HG02678 (cell line): Measurements from ENCODE around the gene PIEZO2.
A peak's percentile ranks its signal among the peaks of the same experiment; 100 is the strongest.

ENCODE experiments used
- ATAC-seq: cut with Tn5 transposase; IDR thresholded peaks from one replicate; pipeline ENCODE4 v1.9.1; 2021; ENCODE audit warnings: mild to moderate bottlenecking, moderate library complexity; ENCODE audit not compliant: unreplicated experiment

PIEZO2 gene

DNA sequence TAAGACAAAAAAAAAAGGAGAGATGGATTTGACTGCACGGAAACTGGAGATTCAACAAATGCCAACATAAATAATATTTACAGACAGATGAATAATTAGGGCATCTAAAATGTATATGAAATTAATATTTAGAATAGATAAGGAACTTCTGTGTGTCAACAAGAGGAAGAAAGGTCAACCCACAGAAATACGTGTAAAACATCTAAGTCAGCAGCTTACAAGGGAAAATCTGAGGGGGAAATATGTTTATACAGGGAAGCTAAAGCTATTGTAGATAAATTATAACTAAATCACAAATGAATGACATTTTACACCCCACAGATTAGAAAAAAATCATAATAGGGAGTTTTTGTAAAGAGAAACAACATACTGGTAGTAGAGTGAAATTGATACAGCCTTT lies 159.9 kb downstream of the PIEZO2 start:
- no peak for ATAC-seq

GRCh38 chr18:10985689-10986088 lies 163.7 kb downstream of the PIEZO2 start:
- no peak for ATAC-seq

GRCh38 chr18:10979411-10979810 lies 170.0 kb downstream of the PIEZO2 start:
- ATAC-seq, result no peak

- ATAC-seq, result no peak
Measured at GRCh38 chr18:10977042-10977441, 172.3 kb downstream of the PIEZO2 start.

DNA sequence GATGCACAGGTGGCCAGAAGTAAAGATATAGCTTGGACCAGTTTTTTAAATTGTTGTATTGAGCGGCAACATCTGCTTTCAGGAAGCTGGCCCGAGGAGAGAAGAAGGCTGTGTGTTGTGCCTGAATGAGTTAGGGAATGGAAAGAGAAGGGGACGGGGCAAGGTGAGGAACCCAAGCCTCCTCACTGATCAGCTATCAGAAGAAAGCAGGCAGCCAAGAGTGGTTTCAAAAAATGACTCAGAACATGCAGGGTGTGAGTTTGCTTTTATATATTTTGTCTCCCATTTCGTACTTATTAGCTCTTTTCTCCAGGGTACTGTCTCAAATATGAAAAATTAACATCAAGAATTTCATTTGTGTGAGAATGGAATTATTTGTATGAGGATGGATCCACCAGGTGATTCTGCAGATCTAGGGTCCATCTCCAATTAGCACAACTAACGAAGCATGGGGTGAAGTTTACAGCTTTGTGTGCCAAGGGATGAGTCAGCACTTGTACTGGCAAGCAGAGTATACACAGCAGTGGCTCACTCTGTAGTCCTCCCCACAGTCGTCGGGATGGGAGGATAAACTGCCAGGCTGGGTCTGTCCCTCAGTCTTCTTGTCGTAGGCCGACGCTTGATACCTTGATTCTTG lies 175.7 kb downstream of the PIEZO2 start:
- no peak for ATAC-seq

GRCh38 chr18:10971717-10972116 lies 177.7 kb downstream of the PIEZO2 start:
- ATAC-seq, result no peak

DNA sequence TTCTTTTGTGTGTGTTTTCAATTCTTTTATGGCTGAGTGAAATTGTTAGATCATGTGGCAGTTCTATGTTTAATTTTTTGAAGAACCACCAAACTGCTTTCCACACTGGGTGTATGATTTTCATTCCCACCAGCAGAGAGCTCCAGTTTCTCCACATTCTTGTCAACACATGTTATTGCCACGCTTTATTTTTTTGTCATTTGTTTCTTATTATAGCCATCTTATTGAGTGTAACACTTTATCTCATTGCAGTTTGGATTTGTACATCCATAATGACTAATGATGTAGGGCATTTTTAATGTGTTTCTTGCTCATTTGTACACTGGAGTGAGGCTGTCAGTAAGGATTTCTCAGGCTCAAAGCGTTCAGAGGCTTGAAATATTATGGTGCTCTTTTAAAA lies 184.2 kb downstream of the PIEZO2 start:
- ATAC-seq, result no peak

- ATAC-seq, result peak; percentile 58
Measured at GRCh38 chr18:10953672-10954071, 195.7 kb downstream of the PIEZO2 start.

DNA sequence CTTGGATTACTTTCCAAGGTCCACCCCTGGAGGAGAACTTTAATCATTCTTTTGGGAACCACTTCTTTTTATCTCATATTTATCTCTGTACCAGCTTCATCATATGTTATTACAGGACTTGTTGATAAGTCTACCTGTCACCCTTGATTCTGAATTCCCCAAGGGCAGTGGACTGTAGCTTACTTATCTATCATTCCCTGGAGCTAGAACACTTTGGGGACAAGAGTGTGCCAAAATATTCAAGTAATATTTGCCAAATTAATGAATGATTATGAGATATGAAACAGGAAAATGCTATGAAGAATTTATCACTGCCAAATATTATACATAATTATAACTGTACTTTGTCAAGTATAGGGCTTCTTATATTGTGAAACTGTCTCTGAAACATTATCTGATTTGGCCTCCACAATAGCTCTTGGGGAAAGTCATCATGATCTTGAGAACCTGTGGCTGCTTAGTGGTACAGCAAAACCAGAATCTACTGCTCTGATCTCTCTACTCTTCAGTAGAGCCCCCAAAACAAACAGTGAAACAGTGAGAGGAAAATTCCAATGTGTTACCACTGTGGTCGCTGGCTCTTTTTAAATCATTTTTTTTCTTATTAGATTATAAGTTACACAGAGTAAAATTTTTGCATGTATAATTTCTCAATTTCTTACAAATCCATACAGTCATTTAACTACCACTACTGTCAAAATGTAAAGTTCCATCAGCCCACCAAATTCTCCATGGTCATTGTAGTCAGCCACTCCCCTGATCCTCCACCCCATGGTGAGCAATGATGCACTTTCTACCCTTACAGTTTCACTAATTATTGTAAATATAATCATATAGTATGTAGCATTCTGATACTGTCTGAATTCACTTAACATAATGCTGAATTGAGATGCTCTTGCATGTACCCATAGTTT lies 197.5 kb downstream of the PIEZO2 start:
- peak; percentile 30 for ATAC-seq

DNA sequence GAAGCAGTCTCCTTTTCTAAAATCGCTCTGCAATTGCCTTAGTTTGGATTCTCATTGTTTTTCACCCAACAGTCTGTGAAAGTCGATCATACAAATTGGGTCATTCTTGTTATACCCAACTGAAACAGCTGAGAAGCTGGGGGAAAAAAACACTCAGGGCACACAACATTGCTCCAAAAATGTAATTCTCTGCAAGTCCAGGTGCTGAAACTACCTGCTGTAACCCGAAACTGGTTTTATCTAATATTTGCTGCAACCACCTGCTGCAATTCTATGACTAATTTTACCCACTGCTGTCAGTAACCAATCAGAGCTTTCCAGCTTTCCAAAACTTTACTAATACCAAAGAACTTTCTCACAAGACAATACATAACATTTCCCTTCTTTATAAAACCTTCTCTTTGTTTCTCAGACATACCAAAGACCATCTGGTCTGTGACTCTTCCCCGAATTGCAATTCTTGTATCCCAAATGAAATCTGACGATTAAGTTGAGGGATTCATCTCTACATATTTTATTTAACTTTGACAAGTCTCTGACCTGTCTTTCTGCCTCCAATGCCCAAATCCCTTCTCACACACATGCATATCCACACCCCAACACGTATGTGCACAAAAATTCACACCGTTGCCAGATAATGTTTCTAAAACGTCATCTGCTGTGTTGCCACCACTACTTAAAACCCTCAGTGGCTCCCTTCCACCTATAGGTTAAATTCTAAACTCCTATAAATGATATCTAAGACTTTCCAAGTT lies 198.3 kb downstream of the PIEZO2 start:
- peak; percentile 43 for ATAC-seq

DNA sequence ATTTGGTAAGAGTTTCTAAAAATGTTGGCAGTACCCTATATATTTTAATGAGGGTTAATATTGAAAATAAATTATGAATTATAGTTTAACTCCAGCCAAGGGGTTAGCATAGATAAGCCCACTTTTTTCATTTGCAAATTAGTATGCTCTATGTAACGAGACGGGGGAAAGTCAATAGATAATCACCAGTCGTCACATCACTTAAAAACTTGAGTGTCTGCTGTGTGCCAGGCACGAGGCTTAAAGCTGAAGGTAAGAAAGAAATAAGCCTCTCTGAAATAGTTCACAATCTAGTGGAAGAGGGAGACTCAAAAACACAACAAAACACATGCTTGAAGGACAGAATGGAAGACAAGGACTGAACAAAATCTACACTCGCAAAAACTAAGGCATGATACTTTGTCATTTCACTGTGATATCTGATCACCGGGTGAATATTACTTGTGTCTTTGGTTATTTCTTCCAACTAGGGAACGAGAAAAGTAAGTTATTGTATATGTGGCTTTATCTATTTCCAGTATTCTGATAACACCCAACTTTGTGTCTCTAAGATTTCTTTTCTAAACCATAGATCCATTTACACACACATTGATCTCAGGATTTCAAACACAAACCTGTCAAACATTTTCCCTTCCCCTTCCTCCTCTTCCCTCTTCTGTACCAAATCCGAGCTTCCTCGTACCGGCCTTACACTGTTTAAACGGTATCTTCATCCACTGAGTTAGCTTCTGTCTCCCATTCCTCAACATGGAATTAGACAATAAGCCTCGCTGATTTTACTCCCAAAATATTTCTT lies 199.1 kb downstream of the PIEZO2 start:
- ATAC-seq, result no peak

GRCh38 chr18:10949655-10950054 lies 199.7 kb downstream of the PIEZO2 start:
- no peak for ATAC-seq

DNA sequence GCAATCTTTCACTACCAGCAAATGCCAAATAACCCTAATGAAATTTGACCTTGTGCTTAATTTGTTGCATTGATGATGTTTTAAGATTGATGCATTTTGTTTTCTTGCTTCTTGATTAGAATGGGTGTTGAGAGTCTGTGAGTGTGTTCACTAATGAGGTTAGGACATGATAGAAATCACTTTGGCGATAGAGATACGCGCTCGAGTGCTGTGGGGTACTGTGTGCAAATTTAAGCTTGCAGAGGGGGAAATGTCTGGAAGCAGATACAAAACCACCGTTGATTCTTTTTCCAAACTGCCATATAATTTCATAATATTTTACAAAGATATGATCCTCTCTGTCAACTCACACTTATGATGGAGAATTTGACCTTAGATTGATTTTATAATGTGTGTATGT lies 200.9 kb downstream of the PIEZO2 start:
- ATAC-seq, result no peak

DNA sequence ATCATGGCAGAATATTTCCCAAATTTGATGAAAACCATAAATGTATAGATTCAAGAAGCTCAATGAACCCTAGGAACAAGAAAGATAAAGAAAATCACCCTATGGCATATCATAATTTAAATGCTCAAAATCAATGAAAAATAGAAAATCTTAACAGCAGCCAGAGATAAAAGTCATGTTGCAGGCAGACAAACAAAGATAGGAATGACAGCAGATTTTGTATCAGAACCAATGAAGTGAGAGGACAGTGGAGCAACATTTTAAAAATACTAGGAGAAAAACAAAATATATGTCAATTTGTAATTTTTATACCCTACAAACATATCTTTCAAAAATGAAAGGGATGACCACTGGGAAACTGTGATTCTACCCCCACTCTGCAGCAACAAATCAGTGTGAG lies 203.3 kb downstream of the PIEZO2 start:
- no peak for ATAC-seq

DNA sequence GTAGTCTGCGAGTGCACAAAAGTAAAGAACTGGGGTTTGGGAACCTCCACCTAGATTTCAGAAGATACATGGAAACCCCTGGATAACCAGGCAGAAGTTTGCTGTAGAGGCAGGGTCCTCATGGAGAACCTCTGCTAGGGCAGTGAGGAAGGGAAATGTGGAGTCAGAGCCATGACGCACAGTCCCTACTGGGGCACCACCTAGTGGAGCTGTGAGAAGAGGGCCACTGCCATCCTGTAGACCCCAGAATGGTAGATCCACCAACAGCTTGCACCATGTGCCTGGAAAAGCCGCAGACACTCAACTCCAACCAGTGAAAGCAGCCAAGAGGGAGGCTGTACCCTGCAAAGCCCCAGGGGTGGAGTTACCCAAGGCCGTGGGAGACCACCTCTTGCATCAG lies 206.4 kb downstream of the PIEZO2 start:
- ATAC-seq, result no peak

DNA sequence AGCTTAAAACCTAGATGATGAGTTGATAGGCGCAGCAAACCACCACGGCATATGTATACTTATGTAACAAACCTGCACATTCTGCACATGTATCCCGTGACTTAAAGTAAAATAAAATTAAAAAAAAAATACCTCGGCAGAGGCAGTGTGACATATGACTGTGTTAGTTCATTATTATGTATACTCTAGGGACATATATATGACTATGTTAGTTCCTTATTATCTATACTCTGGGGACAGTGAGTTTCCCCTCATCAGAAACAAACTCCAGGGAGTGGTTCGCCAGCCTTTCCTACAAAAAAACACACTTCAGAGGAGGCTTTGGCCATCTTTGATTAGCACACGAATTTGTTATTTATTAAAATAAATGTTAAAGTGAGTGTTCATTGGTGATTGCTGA lies 209.5 kb downstream of the PIEZO2 start:
- no peak for ATAC-seq

DNA sequence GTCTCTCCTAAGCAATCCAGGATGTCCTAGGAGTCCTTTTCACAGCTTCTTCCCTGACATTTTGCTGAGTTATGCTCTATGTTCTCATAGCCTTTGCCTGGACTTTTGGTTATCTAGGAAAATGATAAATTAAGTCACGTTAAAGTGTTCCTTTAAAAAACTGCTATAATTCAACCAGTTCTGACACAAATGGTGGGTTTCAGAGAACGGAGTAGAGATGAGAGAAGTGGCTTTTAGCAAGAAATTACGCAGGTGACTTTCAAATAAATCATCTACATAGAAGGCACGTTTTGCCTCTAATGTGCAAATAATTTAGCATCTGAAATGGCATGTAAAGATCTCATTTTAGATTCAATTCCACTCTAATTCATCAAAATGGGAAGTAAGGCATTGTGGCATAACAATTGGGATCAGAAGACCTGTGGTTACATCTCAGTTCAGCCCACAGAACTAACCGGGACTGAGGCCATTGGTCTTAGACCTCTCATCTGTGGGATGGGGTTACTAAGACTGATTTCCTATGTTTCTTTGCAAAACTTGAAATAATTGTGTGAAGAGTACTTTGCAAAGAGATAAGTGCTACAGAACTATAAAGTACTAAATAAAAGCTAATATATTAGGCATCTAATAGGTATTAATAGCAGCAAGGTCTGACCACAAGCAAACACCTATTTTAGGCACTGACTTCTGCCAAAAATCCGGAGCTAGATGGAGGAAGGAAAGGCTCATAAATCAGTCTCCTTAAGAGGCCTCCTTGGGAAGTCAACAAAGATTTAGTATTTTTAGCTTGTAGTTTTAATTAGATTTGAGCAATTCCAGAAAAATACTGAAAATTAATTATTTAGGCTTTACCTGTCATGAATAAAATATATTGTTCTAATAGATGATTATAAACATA lies 211.4 kb downstream of the PIEZO2 start:
- no peak for ATAC-seq

- no peak for ATAC-seq
Measured at GRCh38 chr18:10936176-10937053, 213.0 kb downstream of the PIEZO2 start.

DNA sequence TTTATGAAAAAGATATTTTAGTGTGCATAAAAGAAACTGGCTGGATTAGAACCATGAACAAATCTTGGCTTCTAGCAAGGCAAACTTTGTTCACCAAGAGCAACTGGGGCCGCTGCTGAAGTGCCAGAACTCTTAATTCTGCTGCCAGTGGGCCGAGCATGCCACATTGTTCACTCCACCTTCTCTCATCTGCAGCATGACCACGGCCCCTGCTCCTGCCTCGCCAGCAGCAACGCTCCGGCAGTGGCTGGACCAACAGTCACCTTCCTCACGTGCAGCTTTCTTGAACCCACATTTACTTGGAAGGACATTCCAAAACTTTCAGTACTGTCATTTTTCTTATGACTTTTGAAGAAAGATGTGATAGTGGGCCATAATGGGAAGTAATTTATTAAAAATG lies 213.8 kb downstream of the PIEZO2 start:
- ATAC-seq, result no peak
